Fibroblast of lung (primary cell): ENCODE data around the gene PACS2.

Experiments used
- CTCF ChIP-seq, 2 donors: IDR thresholded peaks in 1 of 2; conservative IDR thresholded peaks in 1 of 2; 1 replicate in 1 of 2; 2 replicates in 1 of 2; pipeline ENCODE4 v1.5.1; 2011 to 2012; ENCODE audit warnings: low read length in 2 of 2, control low read depth in 1 of 2, inconsistent platforms in 1 of 2, low read depth in 1 of 2, mild to moderate bottlenecking in 1 of 2
- EZH2 ChIP-seq: IDR thresholded peaks from 2 replicates; pipeline ENCODE4 v1.5.1; 2012; ENCODE audit warnings: low read length, control low read depth, mild to moderate bottlenecking; ENCODE audit errors: missing control alignments

GRCh38 chr14:105423488-105424195, 109.1 kb downstream of the PACS2 start:
- TF ChIP-seq EZH2 = no peak
- no peak for TF ChIP-seq CTCF (conservative IDR thresholded peaks at IDR 0.05 in 1 of 2, IDR thresholded peaks at IDR 0.05 in 1 of 2; ENCODE audit: low read depth in 1 of 2, low read length in 2 of 2)
